ENCODE results near the gene EEF2KMT.

DNA sequence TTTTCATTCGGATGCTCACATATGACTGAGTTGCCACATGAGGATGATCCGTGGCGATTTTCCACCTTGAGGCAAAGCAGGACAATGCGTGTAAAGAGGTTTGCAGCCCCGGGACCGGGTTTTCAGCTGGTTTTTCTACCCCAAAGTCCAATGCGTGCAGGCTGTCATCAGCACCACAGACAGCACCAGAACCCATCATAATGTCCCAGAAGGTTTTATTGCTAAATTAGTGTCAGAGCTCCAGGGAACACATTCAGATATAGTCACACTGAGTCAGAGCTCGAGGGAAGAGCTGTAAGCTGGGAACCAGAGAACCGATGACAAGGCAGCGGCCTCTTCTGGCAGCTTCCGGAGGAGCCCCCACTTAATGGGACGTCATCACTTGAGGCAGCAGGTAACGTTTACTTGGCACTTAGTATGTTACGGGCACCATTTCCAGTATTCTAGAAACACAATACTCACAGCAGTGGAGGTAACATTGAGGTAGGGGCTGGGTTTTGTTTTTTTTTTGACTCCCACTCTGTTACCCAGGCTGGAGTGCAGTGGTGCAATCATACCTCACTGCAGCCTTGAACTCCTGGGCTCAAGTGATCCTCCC lies 54.9 kb downstream of the EEF2KMT start:
- TF ChIP-seq, protein P1, sequence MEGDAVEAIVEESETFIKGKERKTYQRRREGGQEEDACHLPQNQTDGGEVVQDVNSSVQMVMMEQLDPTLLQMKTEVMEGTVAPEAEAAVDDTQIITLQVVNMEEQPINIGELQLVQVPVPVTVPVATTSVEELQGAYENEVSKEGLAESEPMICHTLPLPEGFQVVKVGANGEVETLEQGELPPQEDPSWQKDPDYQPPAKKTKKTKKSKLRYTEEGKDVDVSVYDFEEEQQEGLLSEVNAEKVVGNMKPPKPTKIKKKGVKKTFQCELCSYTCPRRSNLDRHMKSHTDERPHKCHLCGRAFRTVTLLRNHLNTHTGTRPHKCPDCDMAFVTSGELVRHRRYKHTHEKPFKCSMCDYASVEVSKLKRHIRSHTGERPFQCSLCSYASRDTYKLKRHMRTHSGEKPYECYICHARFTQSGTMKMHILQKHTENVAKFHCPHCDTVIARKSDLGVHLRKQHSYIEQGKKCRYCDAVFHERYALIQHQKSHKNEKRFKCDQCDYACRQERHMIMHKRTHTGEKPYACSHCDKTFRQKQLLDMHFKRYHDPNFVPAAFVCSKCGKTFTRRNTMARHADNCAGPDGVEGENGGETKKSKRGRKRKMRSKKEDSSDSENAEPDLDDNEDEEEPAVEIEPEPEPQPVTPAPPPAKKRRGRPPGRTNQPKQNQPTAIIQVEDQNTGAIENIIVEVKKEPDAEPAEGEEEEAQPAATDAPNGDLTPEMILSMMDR (IDR thresholded peaks at IDR 0.05): no peak
- TF ChIP-seq POLR2AphosphoS5 (IDR thresholded peaks at IDR 0.05) (no peak), POLR2A (IDR thresholded peaks at IDR 0.05; ENCODE audit: low read depth) (no peak), EP300 (IDR thresholded peaks at IDR 0.05) (no peak)
